HG02981 (cell line): ENCODE data around the gene CSF1R.

Experiments
- ATAC-seq: cut with Tn5 transposase; IDR thresholded peaks from one replicate; pipeline ENCODE4 v1.9.1; 2021; ENCODE audit warnings: mild to moderate bottlenecking, moderate library complexity; ENCODE audit not compliant: unreplicated experiment

The CSF1R gene

DNA sequence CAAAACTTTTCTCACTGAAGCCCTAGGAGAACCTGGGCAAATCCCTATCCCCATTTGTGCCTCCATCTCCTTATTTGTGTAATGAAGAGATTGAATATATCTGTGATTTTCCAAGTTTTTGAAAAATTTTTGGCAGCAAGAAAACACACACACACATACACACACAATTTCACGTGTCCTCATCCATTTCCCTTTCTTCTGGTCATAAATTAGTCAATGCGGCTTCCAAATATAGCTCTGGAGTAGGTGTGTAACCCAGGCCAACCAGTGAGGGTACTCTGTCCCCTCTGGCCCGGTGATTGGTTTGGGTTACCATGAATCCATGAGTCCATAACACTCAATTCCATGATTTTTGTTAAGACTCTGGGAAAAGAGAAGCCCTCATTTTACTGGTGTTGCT is 12.7 kb downstream of the CSF1R start:
- ATAC-seq, result no peak

DNA sequence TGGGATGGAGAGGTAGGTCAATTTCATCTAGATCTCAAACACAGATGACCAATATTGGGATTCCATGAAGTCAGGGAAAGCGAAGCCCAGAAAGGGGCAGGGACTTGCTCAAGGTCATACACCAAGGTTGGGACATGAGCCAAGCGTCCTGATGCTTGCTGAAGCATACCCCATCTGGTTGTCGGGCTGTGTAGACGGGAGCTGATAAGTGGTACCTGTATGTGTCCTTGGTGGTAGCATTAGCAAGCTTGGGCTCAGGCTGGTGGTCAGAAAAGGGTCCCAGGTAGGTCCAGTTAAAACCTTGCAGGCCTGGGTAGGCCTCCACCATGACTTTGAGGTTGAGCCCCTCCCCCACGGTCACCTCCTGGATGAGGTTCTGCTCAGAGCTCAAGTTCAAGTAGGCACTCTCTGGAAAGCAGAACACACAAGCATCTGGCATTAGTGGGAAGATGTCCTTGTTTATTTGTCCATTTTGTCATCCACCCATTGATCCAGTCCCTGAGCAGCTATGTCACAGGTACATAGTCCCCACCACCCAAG is 13.2 kb downstream of the CSF1R start:
- no peak for ATAC-seq

DNA sequence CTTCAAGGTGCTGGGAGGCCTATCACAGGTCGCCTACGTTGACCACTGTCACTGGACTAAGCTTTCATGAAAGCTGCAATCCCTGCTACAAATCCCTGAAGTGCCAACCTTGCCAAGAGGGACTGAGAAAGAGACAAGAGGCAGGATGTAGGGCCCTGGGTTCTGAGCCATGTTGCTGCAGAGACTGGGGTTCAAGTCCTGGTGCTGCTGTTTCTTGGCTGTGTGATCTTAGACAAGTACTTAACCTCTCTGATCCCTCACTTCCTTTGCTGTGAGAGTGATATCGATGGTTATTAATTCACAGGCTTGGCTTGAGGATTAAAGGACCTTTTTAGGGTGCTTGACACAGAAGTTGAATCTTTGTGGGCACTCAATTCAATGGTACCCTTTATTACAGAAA is 15.5 kb downstream of the CSF1R start:
- no peak for ATAC-seq

DNA sequence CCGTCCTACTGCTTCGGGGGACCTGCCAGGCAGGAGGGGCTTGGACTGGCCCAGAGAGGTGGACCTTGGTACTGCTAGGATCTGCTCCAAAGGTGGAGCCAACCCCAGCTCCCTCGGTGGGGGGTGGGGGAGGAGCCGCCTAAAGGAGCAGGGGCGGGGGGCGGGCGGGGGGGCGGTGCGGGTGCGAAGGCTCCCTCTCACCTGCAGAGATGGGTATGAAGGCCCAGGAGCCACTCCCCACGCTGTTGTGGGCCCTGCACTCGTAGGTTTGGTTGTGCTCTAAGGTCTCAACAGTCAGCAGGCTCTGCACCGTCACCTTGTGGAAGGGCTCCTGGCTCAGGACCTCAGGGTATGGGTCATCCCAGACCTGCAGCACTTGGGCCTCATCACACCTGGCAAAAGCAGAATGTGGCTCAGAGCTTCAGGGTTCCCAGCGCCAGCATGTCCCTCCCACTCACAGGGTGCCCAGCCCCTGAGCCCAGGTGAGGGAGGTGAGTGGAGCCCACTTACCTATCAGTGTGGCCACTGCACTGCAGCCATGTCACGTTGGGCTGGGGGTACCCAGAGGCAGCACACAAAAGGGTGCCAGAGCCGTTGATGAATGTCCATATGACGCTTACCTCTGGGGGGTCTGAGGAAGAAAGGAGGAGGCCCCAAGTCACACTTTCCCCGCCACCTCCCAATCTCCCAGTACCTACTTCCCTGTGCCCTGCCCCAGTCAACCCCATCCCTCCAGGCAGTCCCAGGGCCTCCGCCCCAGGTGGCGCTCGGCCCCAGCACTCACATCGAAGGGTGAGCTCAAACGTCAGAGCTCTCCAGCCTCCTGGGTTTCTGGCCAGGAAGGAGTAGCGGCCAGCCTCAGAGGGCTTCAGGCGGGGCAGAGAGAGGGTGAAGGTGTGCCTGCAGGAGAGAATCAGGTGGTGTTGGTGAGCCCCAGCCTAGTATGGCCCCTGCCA is 16.4 kb downstream of the CSF1R start:
- no peak for ATAC-seq

DNA sequence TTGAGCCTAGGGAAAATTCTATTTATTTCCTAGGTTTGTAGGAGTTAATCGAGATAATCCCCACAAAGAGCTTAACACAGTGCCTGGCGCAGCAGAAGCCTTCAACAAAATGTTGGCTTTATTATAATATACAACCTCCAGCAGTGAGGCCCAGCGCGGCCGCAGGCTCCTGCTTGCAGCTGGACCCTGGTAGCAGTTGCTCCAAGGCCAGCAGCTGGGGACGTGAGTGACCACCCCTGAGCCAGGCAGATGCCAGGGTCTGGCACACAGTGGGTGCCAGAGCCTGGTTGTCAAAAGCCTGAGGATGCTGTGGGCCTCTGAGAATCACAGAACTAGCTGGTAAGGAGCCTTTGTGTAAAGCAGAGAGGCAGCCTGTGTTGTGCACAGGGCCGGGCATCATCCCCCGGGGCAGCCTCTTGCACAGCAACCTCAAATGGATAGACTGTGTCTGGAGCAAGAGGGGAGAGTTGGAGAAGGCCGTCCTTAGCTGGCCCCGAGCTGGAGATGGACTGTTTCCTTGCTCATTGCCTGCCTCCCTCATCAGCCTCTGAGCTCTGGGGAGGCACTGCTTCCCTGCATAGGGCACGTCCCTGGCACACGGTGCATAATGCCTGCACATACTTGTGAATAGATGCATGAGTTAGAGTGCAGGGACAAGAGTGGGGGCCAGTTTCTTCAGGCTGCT is 17.3 kb downstream of the CSF1R start:
- ATAC-seq, result no peak

DNA sequence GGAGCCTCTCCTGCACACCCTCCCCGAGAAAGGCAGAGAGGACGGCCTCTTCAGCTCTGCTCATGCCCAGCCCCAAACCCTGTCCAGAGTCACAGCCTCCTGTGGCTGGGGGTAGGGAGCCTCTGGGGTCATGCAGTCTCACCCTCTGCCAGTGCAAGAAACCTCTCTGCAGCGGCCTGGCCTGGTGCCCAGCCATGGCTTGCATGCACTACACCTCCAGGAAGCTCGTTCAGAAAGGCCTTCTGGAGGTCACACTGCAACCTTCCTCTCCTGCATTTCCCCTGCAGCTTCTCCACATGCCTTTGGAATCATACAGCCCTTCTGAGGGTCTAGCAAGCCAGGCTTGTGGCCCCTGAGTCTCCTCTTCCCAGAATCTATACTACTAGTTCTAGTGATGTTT is 17.9 kb downstream of the CSF1R start:
- ATAC-seq, result no peak

DNA sequence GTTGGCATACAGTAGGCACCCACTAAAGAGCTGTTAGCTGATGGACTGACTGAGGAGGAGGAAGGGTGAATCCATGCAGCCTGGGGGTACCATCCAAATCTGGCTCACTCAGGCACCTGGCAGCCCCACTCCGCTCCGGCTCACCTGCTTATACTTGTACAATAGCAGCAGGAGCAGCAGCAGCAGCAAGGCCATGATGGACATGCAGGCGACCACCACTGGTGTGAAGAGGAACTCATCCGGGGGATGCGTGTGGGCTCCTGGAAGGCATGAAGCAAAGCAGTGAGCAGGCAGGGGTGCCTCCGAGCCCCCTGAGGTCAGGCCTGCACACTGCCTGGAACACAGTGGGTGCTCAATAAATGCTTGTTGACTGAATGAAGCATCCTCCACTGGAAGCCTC is 18.3 kb downstream of the CSF1R start:
- ATAC-seq, result no peak

DNA sequence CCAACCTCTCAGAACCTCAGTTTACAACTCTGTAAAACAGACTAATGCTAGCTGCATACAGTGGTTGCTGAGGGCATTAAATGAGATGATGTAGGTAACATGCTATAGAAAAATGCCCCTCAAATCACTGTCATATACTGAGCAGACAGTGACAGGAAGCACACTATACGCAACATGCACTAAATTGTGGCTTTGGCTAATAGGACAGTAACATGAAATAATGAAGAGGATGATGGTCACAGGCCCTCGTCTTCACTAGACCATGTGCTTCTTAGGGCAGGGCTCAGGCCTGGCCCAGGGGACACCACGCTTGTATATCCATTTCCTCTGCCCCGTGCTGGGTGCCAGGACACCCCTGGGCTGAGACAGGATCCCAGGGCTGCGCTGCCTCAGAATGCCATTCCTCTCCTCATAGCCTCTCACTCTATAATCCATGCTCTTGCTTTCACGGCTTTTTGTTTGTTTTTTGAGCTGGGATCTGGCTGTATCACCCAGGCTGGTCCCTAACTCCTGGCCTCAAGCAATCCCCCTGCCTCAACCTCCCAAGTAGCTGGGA is 18.9 kb downstream of the CSF1R start:
- ATAC-seq, result no peak

DNA sequence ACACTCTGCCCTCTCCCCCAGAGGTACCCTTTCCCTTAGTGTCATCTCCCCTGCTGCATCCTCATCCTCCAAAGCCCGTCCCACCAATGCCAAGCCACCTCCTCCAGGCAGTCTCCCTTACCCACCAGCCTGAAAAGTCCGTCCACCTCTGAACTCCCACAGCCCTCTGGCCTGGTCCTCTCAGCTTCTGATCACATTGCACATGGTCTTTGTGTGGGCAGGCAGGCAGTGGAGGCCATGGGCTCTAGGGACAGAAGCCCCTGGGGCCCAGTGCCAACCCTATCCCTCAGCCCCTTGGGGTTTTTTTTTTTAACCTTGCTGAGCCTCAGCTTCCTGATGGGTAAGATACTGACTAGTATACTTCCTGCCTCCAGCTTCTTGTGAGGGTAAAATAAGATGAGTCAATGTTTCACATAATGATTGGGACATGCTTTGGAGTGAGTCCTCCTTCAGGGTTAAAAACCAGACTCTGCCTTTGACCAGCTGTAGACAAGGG is 19.4 kb downstream of the CSF1R start:
- no peak for ATAC-seq

DNA sequence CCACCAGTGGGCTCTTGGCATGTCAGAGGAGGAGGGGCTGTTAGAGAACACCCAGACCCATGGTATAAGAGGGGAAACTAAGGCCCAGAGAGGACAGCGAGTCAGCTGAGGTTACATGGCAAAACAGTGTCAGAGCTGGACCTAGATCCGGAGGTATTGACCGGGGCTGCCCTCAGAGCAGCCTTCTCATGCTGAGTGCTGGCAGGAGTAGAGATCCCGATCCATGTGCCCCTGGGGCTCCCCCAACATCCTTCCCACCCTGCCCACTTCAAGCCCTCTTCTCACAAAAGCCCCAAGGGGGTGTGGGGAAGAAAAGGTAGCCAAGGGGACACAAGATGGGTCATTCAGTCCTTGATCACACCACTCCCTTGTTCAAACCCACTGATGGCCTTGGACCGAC is 19.9 kb downstream of the CSF1R start:
- ATAC-seq, result no peak

DNA sequence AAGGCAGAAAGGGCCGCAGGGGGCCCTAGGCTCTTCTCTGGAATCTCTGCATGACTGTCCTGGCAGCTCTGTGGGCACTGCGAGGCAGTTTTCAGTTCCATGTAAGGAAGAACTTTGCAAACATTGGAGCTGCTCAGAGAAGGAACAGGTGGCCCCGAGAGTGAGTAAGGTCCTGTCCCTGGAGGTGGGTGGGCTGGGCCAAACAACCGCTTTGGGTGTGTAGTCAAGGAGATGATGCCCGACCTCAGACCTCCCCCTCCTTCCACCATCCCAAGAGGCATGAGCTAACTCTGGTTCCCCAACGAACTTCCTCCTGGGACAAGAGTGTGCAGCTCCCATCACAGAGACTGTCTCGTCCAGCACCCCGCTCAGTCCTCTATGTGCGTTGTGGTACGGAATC is 20.5 kb downstream of the CSF1R start:
- ATAC-seq, result no peak

DNA sequence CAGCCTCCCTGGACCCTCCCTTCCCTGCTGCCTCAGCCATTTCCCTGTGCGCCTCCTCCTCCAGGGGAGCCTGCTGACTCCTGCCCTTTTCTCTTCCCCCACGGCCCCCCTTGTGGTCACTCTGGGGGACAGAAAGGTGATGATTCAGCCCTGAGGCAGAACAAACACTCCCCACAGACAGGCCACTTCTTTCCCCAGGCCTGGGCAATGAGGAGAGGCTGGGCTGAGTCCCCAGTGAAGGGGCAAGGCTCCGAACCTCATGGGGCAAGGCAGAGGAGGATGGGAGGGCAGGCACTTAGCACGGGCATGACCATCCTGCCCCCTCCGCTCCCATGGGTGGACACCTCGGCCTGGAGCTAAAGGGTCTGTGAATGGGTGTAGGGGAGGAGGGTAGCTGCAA is 21.0 kb downstream of the CSF1R start:
- ATAC-seq, result no peak

DNA sequence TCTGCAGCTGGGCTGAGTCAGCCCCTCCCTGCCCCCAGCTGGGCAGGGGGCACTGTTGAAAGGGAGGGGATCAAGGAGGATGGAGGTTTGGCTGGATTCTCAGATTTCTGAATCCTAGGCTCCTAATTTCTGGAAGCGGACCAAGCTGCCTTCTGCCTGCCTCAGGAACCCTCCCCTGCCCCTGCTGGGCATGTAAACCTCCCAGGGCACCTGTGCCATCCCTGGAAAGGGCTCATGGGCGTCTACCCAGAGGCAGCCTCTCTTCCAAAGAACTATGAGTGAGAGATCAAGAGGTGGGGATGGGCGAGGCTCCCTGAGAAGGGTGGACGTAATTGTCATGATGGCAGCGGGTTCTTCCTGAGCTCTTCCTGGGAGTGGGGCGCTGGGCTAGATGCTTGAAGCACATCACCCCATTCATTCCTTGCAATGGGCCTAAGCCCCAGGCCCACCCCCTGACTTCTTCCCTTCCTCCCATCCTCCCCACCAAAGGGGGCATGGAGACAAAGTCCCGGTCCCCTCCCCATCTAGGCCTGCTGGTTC is 21.6 kb downstream of the CSF1R start:
- no peak for ATAC-seq

DNA sequence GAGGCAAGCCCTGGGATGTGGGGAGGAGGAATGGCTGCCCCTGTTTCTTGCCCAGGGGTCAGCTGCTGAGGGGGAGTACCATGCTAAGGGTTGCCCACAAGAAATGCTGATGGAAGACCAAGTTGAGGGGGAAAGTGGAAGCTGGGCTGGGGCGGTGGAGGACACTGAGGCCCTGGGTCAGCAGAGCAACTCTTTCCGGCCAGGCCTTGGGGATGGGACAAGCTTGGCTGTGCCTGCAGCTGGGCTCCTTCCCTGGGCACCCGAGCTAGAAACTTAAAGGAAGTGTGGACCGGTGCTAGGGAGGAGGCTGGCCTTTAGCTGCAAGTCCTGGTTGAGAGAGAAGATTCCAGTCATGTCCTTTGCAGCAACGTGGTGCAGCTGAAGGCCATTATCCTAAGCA is 22.7 kb downstream of the CSF1R start:
- ATAC-seq, result no peak

DNA sequence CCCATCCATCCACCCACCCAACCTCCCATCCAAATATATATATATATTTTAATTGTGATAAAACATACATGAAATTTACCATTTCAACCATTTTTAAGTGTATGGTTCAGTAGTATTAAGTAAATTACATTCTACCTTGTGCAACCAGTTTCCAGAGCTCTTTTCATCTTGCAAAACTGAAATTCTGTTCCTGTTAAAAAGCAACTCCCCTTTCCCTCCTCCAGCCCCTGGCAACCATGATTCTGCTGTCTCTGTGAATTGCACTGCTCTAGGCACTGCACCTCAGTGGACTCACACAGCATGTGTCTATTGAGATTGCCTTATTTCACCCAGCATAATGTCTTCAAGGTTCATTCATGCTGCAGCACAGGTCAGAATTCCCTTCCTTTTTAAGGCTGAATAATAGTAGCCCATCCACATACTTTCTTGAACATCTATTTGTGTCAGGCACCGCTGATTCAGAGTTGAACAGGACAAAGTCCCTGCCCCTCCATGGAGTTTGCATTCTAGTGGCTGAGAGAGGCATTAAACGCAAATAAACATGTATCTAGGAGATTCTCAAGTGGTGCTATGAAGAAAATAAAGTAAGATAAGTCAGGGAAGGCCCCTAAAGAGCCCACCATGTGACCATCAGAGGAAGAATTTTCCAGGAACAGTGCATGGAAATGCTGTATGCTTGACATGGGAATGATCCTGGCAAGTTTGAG is 24.0 kb downstream of the CSF1R start:
- ATAC-seq, result no peak

DNA sequence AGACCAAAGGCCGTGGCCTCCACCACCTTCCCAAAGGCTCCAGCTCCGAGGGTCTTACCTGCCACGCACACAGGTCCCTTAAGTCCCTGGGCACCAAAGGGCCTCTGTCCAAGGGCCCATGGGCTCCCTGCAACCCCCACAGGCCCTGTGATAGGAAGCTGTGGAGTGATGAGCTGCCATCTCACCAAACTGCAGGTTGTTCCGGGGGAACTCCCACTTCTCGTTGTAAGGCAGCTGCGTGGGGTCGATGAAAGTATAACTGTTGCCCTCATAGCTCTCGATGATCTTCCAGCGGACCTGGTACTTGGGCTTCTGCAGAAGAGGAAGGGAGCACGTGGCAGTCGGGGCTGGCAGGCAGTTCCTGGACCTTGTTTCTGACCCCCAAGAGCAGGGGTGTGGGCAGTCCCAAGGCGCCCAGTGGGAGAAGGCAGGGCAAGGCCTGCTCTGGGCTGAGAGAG is 24.8 kb downstream of the CSF1R start:
- ATAC-seq, result no peak

DNA sequence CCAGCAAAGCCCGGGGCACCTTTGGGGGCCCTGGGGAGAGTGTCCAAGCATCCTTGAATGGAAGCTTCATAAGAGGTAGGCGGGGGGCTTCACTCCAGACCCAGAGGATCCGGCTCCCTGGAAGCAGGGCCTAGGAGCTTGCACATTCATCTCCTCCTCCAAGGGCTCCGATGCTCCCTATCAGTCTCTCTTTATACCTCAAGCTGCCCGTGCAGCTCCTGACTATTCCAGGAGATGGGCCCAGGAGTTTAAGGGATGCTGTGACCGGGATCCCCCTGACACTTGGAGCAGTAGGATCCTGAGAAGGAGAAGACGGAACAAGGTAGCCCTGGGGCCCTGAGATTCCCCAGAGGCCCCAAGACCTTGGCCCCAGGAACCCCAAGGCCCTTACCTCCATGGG is 25.9 kb downstream of the CSF1R start:
- no peak for ATAC-seq

DNA sequence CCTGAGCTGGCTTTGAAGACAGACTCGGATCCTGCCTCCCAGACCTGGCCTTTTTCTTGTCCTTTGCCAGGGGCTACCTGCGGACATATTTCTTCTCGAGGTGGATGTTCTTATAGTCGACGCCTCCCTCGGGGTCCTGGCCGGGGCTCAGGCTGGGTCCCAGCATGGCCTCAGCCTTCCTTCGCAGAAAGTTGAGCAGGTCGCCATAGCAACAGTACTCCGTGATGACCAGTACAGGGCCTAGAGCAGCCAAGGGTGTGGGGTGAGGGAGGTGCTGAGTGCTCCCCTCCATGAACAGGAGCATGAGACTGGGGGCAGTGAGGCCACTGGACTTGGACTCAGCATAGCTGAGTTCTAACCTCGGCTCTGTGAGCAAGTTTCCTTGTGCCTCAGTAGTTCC is 26.7 kb downstream of the CSF1R start:
- no peak for ATAC-seq

DNA sequence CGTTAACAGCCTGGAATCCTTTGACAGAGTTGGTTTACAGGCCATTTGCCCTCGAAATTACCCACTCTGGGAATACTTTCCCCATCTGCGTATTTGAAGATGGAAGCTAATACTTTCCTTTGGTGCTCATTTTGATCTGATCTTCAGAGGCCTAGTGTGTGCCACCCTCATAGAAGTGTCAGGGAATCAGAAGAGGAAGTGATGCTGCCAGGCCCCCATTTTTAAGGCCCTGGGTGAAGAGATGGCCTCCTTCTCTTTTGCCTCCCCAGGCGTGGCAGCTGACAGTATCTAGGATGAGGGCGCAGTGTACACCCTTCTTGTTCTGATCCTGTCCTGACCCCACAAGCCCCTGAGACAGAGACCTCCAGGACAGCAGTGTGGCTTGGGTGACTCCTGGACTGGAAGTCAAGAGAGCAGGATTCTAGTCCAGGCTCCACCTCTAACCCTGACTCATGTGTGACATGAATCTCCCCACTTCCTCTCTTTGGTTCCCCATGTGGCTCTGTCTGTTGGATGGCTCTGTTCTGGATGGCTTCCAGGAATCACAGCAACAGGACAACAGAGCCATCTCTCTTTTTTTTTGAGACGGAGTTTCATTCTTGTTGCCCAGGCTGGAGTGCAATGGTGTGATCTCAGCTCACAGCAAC is 27.8 kb downstream of the CSF1R start:
- ATAC-seq, result no peak

DNA sequence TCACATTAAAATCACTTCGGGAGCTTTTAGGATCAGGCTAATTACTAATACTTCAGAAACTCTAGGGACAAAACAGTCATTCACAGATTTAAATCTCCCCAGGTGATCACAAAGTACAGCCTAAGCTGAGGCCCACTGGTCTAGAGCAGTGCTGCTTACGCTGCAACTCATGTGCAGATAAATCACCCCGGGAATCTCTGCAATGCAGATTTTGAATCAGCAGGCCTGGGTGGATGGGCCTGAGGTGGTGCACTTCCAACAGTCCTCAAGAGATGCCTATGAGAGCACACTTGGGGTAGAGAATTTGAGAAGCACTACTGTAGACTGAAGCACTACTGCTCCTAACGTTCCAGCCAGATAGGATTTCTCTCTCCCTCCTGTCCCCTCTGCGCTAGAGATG is 28.4 kb downstream of the CSF1R start:
- no peak for ATAC-seq
